Cerebellar cortex (tissue), 1 donor: Measurements from ENCODE around the gene ARFGAP2.
A peak's percentile ranks its signal among the peaks of the same experiment; 100 is the strongest.
"Not testable (repeated sequence)": the region's sequence is repeated elsewhere in the genome, so short reads cannot be mapped to it uniquely, and the experiment has no call there.

Experiments
- DNase-seq: peaks from one replicate; pipeline ENCODE4 v3.0.0-alpha.2; 2015; ENCODE audit warnings: low spot score

ARFGAP2 gene

DNA sequence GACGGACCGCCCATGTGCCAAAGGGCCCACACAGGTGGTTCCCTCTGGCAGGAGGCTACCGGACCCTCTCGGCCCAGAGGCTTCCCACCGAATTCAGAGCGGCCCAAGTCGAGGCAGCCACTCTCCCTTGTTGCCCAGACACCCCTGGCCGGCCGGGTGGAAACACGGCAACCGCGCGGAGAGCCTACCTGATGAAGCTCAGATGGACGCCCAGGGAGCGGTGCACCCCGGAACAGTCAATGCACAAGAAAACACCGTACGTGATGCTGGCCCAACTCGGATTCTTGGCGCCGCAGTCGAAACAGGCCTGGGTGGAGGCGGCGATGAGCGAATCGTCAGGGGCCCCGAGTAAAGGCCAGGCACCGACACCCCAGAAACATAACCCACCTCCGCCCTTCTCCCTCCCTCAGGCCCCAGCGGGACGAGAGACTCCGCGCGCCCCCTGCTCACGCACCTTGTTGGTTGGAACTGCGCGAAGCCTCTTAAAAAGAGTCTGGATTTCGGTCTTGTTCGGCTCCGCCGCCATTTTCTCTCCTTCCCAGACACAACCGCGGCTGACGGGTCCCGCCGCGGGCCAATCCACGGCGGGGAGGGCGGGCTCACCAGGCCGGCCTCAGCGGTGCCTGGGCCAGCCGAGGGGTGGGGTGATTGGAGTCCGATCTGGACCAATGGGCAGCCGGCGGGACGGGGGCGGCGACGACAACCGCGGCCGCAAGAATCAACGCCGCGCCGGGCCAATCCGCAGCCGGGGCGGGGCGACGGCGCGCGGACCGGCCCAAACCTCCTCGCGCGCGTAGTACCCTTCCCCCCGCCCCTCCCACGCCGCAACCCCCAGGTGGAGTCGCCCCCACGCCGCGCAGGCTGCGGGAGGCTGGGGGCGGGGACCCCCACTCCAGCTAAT is at the start of gene ARFGAP2:
Gene ARFGAP2 (minus strand): TSS at position 552 of the 901 bp plus-strand sequence. CDS start 26 bp downstream, at position 526.
- peak; percentile 96 for DNase-seq

DNA sequence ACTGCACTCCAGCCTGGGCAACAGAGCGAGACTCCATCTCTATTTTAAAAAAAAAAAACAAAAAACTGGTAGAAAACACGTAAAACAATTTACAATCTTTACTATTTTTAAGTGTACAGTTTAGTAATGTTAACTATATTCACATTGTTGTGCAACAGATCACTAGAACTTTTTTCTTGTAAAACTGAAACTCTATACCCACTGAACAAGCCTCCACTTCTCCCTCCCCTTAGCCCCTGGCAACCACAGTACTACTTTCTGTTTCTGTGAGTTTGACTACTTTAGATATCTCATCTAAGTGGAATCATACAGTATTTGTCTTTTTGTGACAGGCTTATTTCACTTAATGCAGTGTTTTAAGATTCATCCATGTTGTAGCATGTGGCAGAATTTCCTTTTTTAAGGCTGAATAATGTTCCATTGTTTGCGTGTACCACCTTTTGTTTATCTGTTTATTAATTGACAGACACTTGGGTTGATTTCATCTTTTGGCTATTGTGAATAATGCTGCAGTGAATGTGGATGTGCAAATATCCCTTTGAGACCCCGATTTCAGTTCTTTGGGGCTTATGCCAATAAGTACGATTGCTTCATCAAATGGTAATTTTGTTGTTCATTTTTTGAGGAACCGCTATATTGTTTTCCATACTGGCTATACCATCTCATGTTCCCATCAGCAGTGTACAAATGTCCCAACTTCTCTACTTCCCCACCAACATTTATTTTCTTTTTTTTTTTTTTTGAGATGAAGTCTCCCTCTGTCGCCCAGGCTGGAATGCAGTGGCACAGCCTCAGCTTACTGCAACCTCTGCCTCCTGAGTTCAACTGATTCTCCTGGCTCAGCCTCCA is 49.1 kb upstream of the ARFGAP2 start:
- no peak for DNase-seq

DNA sequence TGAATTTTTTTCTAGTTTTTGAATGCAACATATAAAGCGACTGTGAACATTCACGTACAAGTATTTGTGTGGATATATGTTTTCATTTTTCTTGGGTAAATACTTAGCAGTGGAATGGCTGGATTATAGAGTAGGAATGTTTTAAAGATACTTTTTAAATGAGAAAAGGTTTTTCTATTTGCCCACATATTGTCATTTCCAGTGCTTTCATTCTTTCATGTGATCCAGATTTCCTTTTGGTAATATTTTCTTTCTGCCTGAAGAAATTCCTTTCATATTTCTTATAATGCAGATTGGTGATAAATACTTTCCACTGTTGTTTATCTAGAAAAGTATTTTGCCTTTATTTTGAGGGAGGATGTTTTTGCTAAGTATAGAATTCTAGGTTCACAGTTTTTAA is 46.0 kb upstream of the ARFGAP2 start:
- no peak for DNase-seq

DNA sequence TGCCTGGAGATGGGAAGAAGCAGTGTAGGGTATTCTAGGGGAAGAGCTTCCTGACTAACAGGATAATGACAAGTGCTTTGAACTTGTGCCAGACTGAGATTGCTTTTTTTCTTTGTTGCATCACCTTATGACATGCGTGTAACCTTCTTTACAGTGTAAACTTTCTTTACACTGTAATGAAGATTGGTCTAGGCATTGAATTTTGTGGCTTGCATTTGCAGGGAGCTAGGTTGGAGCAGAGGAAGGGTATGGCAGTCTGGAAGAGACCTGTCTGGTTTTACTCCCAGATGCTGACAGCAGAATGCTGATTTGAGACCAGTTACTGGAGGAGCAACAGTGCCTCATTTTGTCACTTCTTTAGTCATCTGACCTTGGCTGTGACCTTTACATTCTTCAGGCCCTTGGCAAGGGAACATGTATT is 43.7 kb upstream of the ARFGAP2 start:
- no peak for DNase-seq

DNA sequence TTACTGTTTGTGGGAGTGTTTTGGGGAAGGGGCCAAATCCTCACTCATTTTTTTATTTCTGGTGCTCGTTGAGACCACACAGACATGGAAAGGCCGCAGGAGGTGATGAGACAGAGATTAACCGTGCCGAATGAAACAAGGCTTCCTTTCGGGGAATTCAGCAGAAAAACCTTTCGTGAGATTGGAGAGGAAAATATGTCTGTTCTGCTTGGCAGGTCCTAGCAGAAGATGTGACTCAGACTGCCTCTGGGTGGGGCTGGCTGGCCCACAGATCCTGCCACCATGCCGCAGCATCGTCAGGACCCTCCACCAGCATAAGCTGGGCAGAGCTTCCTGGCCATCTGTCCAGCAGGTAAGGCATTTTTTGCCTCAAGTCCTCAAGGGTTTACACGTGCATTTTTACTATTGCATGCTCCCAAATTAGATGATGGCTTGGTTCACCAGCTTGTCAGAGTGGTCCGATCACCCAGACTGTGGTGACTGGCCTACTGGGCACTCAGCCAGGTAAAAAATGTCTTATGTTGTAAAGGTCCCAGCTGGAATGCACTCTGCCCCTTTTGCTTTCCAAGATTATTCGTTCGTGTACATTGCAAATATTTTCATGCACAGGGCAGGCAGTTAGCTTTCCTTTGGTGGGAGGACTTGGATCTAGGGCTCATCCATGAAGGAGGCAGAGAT is 39.6 kb upstream of the ARFGAP2 start:
- peak; percentile 57 for DNase-seq

DNA sequence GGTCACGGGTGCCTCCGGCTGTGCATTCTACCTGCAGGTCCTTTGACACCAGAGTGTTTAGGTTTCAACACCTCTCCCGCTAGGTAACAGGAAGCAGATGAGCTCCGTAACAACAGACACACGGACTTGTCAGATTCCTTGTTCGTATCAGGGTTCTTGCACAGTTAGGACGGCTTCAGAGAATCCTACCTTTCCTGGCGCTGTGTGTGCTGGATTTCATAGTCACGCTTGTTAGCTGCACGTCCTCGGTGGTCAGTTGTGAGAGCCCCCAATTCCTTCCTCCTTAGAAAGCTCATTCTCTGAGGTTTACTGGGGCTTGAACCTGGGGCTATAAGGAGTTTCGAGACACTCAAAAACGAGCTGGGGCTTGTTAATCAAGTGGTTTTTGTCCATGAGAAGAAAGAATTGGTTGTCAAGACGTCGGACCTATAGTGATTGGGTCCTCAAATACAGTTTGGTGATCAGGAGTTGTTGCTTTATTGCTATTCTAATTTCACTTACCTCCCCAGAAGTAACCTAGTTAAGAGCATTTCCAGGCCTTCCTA is 38.8 kb upstream of the ARFGAP2 start:
- peak; percentile 52 for DNase-seq

DNA sequence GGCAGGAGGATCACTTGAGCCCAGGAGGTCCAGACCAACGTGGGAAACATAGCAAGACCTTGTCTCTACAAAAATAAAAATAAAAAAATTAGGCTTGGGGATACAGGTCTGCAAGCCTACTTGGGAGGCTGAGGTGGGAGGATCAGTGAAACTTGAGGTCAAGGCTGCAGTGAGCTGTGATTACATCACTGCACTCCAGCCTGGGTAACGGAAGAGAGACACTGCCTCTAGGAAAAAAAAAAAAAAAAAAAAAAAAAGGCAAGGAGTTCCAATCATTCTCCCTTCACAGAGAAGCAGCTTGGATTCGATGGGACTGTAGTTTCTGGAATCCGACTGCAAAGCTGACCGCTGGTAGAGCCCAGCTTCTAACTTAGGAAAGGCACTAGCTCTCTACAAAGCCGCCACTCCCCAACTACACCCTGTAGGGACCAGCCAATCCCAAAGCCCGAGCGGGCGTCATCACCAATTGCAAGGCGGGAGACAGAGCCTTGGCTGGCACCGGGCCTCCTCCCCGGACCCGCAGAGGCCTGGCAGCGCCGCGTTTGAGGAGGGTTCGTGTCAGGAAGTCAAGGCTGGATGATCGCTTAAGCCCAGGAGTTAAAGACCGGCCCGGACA is 37.4 kb upstream of the ARFGAP2 start:
- peak; percentile 96 for DNase-seq

DNA sequence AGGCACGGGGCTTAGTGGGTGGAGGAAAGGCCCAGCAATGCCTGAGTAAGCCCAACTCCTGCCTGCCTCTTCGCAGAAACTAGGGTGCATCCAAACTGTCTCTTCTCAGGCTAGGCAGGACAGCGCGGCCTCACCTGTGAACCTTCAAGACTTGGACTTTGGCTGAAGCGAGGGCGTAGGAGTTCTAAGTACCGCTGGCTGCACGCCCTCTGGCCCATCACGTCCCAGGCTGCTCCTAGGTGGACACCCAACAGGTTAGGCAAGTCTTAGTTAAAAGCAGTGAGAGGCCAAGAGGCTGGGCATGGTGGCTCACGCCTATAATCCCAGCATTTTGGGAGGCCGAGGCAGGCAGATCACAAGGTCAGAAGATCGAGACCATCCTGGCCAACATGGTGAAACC is 36.3 kb upstream of the ARFGAP2 start:
- no peak for DNase-seq

DNA sequence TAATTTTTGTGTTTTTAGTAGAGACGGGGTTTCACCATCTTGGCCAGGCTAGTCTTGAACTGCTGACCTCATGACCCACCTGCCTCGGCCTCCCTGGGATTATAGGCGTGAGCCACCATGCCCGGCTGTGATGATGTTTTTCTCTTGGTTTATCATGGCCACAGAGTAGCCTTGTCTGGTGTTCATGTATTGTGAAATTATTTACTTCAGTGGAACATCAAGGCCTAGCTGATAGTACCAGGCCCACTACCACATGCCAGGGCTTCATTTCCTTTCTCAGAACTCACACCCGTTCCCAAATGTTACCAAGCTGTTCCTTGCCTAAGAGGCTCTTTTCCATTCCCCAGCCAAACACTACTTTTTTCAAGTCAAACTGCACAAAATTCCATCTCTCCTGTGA is 31.9 kb upstream of the ARFGAP2 start:
- DNase-seq = no peak

DNA sequence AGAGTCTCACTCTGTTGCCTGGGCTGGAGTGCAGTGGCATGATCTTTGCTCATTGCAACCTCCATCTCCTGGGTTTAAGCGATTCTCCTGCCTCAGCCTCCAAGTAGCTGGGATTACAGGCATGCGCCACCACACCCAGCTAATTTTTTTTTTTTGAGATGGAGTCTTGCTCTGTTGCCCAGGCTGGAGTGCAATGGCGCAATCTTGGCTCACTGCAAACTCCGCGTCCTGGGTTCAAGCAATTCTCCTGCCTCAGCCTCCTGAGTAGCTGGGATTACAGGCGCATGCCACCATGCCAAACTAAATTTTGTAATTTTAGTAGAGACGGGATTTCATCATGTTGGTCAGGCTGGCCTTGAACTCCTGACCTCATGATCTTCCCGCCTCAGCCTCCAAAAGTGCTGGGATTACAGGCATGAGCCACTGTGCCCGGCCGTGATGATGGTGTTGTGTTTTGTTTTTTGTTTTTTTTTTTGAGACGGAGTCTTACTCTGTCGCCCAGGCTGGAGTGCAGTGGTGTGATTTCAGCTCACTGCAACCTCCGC is 31.4 kb upstream of the ARFGAP2 start:
- not testable (repeated sequence) for DNase-seq

DNA sequence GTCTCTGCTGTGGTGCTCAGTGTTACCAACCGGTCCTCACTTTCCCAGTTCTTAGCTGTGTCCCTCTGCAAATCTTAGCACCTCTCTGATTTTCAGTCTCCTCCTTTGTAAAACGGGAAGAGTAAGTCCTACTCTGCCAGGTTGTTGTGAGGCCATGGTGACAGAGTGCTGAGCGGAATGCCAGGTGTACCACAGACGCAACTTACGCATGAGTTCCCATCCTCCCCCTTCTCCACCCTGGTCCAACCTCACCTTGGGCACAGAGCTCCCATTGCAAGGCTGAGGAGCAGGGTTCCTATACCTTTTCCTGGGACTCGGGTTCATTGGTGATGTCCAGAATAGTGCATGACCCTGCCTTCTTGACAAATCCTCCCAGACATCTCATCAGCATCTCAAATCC is 30.8 kb upstream of the ARFGAP2 start:
- no peak for DNase-seq

DNA sequence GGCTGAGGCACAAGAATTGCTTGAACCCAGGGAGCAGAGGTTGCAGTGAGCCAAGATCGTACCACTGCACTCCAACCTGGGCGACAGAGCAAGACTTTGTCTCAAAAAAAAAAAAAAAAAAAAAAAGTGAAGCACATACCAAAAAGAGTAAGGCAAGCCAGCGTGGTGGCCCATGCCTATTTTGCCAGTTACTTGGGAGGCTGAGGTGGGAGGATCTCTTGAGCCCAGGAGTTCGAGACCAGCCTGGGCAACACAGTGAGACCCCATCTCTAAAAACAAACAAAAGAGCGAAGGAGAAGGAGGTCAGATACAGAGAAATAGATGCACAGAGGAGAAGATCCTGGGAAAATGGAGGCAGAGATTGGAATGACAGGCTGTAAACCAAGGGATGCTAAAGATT is 29.9 kb upstream of the ARFGAP2 start:
- not testable (repeated sequence) for DNase-seq

DNA sequence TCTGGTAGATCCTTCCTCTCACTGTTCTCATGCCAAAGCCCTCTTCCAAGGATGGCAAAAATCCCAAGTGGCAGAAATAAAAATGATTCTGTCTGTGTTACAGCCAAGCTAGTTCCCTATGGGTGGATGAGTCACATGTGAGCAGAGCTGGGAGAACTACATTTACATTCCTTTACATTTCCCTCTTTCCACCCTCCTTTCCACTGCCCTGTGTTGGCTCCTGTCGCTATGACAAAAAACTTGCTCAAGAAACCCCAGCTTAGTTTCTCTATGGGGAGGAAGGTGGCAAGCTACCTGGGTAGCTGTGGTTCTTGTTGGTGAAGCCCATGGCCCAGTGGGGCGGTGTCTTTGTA is 27.9 kb upstream of the ARFGAP2 start:
- DNase-seq = no peak

DNA sequence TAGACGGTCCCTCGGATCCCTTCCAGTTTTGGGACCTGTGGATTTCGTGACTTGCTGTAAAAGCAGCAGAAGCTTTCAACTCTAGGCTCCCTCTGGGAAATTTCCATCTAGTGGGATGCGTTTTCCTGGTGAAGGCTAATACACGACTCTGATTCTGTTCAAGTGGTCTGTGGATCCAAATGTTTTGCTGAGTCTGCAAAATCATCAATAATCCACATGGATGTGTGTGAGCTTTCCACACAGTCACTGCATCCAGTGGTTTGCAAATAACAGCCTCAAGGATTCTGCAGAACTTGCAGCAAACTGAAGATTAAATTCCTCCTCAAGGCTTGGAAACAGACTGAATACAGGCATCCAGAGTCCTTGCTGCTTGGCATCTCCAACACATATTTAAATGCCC is 25.9 kb upstream of the ARFGAP2 start:
- no peak for DNase-seq

DNA sequence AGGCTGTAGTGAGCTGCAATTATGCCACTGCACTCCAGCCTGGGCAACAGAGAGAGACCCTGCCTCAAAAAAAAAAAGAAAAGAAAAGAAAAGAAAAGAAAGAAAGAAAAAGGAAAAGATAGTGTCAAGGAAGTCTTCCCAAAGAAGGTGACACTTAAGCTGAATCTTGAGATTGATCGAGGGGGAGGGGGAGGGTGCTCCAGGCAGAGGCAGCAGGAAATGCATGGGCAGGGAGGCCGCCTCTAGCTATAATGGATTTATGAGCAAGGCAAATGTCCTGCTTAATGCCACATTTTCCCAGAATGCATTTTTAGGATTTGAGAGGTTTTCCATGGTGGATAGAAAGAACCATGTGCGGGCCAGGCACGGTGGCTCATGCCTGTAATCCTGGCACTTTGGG is 24.3 kb upstream of the ARFGAP2 start:
- no peak for DNase-seq

DNA sequence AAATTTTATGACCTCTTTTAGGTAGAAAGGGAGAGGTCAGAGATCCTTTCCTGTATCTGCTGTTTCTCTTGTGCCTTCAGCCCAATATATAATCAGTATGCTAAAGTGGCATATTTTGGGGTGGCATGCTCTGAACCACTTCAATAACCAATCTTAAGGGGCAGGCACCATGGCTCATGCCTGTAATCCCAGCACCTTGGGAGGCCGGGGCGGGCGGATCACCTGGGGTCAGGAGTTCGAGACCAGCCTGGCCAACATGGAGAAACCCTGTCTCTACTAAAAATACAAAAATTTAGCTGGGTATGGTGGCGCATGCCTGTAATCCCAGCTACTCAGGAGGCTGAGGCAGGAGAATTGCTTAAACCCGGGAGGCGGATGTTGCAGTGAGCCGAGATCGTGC is 21.5 kb upstream of the ARFGAP2 start:
- DNase-seq = not testable (repeated sequence)

DNA sequence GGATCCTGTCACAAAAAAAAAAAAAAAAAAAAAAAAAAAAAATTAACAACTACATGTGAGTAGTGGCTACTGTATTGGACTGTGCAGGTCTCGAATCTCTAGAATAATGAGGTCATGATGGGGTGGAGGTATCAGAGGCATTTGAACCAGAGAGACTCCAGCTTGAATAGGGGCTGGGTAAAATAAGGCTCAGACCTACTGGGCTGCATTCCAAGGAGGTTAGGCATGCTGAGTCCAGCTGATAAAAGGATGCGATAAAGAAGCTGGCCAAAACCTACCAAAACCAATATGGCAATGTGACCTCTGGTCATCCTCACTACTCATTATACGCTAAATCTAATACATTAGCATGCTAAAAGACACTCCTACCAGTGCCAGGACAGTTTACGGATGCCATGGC is 15.4 kb upstream of the ARFGAP2 start:
- no peak for DNase-seq

DNA sequence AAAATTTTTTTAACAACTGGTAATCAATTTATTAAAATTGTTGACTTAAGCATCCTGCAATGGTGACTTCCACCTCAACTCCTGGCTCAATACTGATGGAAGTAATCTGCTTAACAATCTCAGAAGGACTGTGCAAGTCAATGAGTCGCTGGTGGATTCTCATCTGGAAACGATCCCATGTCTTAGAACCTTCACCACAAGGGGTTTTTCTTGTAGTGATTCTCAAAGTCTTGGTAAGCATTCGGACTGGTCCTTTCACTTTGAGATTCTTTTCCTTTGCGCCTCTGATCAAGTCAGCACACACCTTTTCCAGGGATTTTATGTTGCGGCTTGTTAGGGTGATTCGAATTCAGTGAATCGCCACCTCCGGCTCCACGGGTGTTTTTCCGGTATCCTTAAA is 14.5 kb upstream of the ARFGAP2 start:
- not testable (repeated sequence) for DNase-seq

DNA sequence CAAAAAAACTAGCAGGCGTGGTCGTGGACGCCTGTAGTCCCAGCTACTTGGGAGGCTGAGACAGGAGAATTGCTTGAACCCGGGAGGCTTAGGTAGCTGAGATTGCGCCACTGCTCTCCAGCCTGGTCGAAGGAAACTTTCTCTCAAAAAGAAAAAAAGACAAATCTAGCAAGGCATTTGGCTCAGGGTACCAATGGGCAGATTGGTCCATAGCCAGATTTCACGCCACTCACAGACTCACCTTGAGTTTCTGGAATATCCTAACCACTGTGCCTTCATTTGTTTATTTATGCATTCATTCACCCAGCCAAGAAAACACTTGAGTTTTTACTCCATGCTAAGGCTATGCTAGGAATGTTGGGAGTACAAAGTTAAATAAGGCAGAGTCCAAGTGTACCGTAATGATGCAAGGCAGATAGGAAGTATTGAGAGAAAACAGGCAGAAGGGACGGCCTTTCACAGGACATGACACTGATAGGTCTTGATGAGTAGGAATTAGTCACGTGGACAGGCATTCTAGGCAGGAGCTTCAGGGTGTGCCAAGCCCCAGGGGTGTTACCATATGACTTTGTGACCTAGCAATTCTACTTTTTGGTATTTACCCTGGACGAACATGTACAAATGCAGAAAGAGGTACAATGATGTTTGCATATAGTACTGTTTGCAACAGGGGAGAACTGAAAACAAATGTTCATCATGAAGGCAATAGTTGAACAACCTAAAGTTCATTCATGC is 12.6 kb upstream of the ARFGAP2 start:
- peak; percentile 37 for DNase-seq

DNA sequence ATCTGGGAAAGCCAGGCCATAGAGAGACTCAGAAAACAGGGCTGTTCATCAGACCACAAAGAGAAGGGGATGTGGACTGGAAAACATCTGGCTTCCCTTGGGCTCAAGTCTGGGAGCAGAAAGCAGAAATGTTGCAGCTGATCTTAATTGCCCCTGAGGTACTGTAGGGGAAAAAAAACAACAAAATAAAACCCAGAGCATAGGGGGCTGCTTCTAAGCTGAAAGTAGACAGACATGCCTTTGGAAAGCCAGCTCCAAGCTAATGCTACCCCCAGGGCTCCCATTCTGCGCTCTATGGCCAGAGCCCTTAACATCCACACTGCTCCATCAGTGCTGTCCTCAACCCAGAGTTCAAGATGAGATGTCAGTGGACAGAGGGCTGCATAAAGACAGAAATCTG is 11.6 kb upstream of the ARFGAP2 start:
- no peak for DNase-seq

DNA sequence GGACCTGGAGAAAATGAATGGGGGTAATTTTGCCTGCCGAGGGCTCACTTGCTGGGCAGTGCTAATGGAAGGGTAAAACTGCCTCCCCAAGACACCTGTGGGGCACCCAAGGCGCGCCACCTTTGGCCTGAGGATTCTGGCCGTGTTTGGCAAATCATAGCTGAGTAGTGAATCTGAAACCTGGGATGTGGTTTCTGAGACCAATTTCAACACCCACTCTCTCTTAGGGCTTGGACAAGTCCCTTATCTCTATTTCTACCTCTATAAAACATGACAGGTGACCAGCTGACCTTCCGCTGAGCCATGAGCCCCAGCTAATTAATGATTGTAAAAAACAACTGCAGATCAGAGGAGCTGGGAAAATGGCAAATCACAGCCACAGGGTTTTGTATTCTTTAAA is 11.0 kb upstream of the ARFGAP2 start:
- DNase-seq = no peak
